Gastroesophageal sphincter (tissue), 3 donors: ENCODE measurements around the gene ANKRD29.

ENCODE experiments used
- CTCF ChIP-seq, 4 experiments: fragments of 200-600 bp in 2 of 4; fragments of 450-650 bp in 2 of 4; sonication (generic) in 1 of 4; IDR thresholded peaks; one replicate each; pipeline ENCODE4 v1.5.1; 2017 to 2019; ENCODE audit warnings: antibody characterized with exemption in 4 of 4, mild to moderate bottlenecking in 2 of 4, moderate library complexity in 2 of 4
- POLR2A ChIP-seq, 2 donors: fragments of 450-650 bp; IDR thresholded peaks; one replicate each; pipeline ENCODE4 v1.6.1; 2017; ENCODE audit warnings: antibody characterized with exemption in 2 of 2, mild to moderate bottlenecking in 2 of 2, moderate library complexity in 1 of 2
- POLR2AphosphoS5 ChIP-seq: sonication (generic); formaldehyde crosslinking; IDR thresholded peaks from one replicate; pipeline ENCODE4 v1.6.1; 2017; ENCODE audit warnings: antibody characterized with exemption

DNA sequence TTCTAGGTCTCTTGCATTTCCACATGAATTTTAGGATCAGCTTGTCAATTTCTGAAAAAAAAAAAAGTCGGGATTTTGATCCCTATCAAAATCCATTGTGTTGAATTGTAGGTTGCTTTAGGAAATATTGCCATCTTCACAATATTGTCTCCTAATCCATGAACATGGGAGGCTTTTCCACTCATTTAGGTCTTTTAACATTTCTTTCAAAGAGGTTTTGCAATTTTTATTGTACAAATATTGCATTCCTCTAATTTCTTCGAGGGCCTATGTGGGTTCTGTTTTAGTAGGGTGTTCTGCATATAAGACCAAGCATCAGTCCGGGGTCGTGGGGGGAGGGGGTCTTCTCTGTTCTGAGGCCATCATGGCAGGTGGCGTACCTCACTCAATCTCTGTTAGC is 25.8 kb upstream of the ANKRD29 start:
- TF ChIP-seq CTCF (IDR thresholded peaks at IDR 0.05) (no peak), POLR2A (IDR thresholded peaks at IDR 0.05) (no peak), POLR2AphosphoS5 (no peak)
